Kidney glomerular epithelial cell (primary cell): ENCODE data around the gene MGRN1.

Experiments
- DNase-seq: peaks from one replicate; lab custom pipeline; 2025; lab: John Stamatoyannopoulos, UW

The MGRN1 gene

GRCh38 chr16:4624827-4625559 lies 367 bp downstream of the MGRN1 start:
- peak; percentile 7 for DNase-seq

DNA sequence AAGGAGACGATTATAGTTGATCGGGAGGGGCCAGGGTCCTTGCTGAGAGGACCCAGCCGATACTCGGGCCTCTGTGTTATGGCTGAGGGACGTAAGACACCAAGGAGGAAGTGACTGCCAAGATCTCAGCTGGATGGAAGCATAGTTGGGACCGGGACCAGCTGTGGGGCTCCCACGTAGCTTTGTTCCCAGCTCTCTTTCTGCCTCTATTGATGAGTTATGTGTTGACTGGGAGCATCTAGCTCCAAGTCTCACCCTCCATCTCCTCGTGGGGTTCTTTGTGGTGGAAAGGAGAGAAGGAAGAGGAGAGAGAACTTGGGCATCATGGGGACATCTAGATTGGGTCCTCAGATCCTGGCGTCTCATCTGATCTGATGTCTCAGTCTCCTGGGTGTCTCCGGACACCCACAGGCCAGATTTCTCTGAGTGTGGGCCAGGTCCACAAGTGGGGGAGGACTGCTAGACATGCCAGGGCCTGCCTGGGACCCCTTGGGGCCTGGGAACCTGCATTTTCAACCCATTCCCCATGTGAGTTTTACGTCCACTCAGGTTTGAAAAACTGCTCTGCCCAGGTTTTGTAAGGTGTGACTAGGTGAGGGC lies 1.0 kb downstream of the MGRN1 start:
- DNase-seq, result no peak

DNA sequence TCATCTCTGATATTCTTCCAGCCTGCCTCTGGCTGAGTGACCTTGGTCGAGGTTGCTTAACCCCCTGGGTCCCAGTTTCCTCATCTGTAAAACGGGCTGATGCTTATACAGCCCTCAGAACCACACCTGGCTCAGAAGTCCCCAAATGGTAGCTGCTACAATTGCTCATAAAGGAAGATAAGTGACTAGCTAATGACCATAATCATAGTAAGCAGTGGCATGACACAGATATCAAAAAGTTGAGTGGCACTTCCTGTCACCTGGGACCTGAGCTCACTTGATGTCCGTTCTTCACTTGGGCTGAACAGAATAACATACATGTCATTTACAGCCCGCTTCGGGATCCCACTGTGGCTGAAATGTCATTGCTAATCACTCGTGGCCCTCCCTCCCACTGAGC lies 1.8 kb downstream of the MGRN1 start:
- no peak for DNase-seq

GRCh38 chr16:4628283-4628682 lies 3.7 kb downstream of the MGRN1 start:
- no peak for DNase-seq

DNA sequence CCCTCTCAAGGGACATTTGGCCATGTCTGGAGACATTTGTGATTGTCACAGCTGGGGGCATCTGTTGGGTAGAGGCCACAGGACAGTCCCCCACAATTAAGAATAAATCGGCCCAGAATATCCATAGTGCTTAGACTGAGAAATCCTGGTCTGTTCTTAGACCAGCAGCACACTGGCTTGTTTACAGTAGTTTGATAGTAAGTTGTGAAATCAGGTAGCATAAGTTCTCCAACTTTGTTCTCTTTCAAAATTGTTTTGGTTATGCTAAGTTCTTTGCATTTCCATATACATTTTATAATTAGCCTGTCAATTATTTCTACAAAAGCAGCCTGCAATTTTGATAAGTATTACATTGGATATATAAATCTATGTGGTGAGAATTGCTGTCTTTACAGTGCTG lies 6.8 kb downstream of the MGRN1 start:
- no peak for DNase-seq

GRCh38 chr16:4633910-4634635 lies 9.4 kb downstream of the MGRN1 start:
- DNase-seq, result no peak

DNA sequence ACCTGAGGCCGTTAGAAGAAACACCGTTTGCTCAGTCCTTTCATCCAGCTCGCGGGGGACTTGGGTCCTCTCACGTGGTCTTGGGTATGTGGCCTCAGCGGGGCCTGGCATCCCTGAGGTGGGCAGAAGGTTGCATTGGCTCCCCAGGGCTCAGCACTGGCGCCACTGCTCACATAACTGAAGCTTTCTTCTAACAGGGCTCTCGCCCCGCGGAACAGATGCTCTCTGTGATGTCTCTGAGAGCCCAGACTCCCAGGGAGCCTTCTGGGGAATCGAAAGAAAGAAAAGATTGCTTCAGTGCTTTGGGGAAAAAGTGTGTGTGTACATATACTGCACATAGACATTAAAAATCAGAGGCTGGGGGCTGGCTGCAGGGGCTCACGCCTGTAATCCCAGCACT lies 10.1 kb downstream of the MGRN1 start:
- no peak for DNase-seq

DNA sequence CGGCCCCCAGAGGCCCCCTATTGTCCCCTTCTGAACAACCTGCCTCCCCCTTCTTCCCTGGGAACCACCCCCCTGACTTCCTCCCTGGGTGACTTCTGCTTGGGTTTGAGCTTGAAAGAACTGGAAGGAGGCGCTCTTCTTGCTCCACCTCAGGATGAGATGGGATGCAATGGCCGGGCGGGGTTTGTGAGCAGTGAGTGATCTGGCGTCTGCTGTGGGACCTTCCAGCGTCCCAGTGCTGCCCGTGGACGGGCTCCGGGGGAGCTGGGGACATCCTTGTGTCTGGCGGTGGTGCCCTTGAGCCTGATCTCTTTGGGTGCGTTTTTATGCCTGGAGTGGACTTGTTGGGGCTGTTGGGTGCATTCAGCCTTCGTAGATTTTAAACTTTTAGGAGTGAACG lies 11.6 kb downstream of the MGRN1 start:
- no peak for DNase-seq

DNA sequence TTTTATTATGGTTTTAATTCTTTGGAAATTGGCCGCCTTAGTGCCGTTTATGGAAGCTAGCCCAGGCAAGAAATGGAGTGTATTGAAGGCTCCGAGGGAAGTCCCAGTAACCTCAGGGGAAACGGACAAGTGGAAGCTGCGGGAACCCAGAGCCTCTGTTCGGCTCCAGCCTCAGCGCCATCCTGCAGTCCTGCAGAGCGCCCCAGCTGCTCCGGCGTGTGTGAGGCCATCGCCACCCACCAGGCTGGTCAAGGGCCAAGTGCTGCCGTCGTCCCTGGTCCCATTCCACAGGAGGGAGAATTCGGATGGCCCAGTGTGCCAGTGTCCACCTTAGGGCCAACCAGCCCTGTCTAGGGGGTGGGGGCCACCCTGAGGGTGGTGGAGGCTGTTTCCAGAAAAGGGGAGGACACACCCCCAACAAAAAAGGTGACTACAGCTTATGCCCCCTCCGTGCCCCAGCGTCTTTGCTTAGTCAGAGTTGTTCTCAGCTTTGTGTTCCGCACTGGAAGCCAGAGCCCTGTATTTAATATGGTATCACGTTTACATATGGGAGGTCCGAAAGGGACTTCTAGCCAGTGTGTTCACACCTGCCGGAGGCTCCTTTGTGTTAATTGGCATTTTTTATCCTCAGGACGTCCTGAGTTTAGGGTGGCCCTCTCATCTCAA lies 13.0 kb downstream of the MGRN1 start:
- DNase-seq, result no peak

DNA sequence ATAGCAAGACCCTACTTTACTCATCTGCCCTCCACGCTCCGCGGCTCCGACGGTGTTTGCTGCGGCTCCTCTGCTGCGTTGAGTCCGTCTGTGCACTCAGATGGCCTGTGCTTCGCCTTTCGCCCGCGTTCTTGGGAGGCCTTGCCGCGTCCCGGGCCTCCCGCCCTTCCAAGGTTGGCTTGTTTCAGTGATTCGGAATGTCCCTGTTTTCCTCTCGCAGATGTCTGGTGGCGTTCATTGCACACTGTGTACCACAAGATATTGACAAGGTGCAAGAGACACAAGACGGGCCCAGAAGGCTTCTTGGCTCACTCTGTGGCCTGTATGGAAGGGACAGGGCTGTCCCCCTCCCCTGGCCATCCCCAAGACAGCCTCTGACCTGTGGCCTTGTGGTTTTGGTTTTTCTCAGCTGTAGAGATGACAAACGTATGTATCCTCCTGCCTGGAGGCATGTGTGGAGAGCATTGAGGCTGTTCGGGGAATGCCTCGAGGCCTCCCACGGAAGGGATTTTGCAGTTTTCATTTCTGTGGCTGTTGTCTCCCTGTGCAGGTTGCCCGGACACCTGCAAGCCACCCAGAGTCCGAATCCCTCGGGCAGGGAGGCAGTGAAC lies 15.4 kb downstream of the MGRN1 start:
- no peak for DNase-seq

DNA sequence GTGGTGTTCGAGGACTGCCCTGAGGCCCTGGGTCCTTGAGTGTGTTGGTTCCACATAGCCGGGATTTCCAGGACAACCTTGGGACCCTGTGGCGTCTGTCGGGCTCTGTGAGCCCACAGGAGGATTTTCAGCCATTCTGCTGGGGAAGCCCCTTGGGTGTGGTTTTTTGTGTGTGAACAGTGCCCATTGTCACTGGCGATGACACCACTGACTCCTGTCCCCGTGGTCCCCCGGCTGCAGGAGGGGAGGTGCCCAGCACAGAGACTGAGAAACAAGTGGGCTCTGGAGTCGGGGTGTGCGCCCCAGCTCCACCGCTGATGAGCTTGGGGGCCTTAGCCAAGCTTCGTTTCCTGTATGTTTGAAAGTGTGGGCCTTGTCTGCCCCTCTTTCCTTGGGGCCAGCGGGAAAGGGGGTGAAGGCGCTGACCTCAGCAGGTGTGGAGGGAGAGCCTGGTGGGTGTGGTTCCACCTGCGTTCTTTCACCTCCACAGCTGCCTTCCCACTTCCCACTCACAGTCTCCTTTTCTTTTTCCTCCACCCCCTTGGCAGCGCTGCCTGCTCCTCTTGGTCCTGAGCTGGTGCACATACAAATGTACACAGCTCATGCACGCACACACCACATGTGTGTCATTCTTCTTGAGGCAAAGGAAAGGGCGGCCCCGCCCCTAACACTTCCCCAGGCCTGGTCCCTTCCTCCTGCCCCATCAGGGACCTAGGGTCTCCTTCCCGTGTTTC lies 16.1 kb downstream of the MGRN1 start:
- DNase-seq, result no peak

GRCh38 chr16:4641306-4641687 lies 16.7 kb downstream of the MGRN1 start:
- no peak for DNase-seq

GRCh38 chr16:4641895-4642294 lies 17.3 kb downstream of the MGRN1 start:
- no peak for DNase-seq

DNA sequence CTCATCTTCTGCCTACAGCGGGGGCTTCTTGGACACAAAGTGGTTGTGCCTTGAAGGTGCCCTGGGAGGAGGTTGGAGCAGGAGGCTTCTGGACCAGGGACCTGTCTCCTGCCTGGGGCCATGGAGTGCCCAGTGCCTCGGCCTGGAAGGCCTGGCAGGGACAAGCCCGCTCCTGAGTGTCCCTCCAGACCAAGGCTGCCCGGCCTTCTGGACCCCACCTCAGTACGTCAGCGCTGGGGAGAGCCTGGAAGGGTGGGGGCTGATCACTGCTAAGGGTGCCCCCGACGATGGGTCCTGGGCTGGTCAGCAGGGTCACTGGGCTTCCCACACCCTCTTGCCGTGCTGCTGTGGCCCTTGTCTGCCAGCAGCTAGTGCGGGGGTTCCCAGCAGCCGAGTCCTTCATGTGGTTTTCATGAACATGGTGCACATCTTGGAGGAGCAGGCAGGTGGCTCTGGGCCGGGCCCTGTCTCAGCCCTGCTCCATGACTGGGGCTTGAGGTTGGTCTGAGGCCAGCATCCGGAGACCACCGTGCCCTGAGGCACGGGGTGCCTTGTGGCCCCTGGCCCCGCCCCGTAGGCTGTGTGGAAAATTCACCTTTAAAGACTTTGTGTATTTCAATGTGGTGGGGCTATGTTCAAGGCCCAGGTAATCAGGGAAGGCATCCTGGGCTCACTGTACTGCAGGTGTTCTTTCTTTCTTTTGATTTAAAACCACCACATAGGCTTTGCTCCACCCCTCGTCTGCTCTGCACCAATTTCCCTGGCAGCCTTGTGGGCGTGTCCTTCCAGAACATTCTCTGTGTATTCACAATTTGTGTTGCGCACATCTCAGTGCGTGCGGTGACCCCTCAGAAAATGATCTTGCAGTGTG lies 22.4 kb downstream of the MGRN1 start:
- no peak for DNase-seq

DNA sequence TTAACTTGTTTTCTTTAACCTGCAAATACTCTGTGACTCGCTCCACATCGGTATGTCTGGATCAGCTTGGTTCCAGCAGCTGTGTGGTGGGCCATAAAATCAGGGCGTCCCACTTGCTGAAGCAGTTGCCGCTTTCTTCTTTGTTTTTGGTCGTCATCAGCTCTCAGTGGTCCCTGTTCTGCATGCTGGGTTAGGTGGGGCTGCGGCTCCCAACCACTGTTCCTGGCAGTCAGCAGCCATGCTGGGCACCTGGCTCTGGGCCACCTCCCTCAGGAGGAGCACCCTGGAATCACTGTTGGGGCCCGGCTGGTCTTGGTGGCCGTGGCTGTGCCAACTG lies 23.0 kb downstream of the MGRN1 start:
- DNase-seq, result no peak

- DNase-seq, result no peak
Observed at GRCh38 chr16:4648917-4649316, 24.3 kb downstream of the MGRN1 start.

GRCh38 chr16:4649744-4650442 lies 25.3 kb downstream of the MGRN1 start:
- no peak for DNase-seq

GRCh38 chr16:4650443-4651074 lies 25.9 kb downstream of the MGRN1 start:
- DNase-seq, result peak; percentile 19

DNA sequence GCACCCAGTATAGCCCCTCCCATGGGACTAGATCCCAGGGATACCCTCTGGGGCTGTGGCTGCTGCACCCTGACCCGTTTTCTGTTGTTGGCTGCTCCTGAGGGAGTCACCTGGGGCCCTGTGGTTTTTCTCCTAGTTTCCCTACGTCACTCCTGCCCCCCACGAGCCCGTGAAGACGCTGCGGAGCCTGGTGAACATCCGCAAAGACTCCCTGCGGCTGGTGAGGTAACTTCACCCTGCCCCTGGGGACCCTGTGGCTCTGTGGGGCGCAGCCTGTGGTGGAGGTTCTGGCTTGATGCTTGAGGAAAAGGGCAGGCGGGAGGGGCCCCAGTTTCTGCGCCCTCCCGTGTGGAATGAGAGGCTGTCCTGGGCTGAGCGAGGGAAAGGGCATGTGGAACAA lies 27.2 kb downstream of the MGRN1 start:
- no peak for DNase-seq

DNA sequence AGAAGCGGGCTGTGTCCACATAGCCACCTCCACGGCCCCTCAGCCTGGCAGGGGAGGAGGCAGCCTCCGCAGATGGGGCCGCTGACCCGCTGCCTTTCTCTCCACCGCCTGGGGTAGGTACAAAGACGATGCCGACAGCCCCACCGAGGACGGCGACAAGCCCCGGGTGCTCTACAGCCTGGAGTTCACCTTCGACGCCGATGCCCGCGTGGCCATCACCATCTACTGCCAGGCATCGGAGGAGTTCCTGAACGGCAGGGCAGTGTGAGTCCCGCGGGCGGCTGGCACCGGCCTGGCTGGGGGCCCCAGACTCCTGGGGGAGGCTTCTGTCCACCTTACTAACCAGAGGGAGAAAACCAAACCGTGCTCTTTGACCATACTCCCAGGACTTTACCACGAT lies 27.9 kb downstream of the MGRN1 start:
- no peak for DNase-seq
